ENCODE results near the gene ARHGEF4. TPM values are rescaled to one million over a fixed set of nuclear protein-coding genes. Genes with fewer than 3 reads are reported as not detected.

Gene ARHGEF4
- total and polyA plus RNA-seq, 8 donors = 16.3 to 58.2 (median 19.8) TPM

- Histone ChIP-seq H3K9me3 (no peaks in the 10 kb centered on the region), H3K4me1 (peaks cover 0 to 10% (median 0%) of the 10 kb centered on the region in 3 donors), H3K36me3 (no peaks in the 10 kb centered on the region), H3K27ac (peak overlapping the region in 1 of 4 donors; percentile 78), H3K4me3 (peak overlapping the region in 1 of 4 donors; percentile 83), H3K27me3 (no peaks in the 10 kb centered on the region)
- intact Hi-C loops (cut with DNase I) = no loop called here
- DNase-seq (peak in 1 of 6 donors; percentile 34), FAIRE-seq (no peak), ATAC-seq (no peak)
- no peak for TF ChIP-seq CTCF (IDR thresholded peaks at IDR 0.05)
- WGBS, 2 donors = 89 to 91% methylated on average over 7 of the region's 7 CpGs
These were observed 1.0 kb upstream of the ARHGEF4 start for GRCh38 chr2:130835766-130836015.

- peak overlapping the region; percentile 32 to 74 (median 62) for H3K27ac ChIP-seq
- H3K4me3 ChIP-seq = peak overlapping the region; percentile 63 to 83 (median 70)
- H3K27me3 ChIP-seq = no peaks in the 10 kb centered on the region
- 2 to 3% methylated on average over 38 to 53 of the region's 53 CpGs for WGBS, 2 donors
- DNase-seq = peak in 4 of 6 donors; percentile 37 to 85 (median 51)
- intact Hi-C loops (cut with DNase I) = no loop called here
- peaks cover 0 to 10% (median 0%) of the 10 kb centered on the region in 3 donors for H3K4me1 ChIP-seq
- no peak for FAIRE-seq
- peak; percentile 29 to 49 (median 37) for ATAC-seq
- H3K9me3 ChIP-seq = no peaks in the 10 kb centered on the region
- no peak for TF ChIP-seq CTCF (IDR thresholded peaks at IDR 0.05)
- no peaks in the 10 kb centered on the region for H3K36me3 ChIP-seq
These were observed 579 bp downstream of the ARHGEF4 start for GRCh38 chr2:130837175-130837810.

GRCh38 chr2:130837811-130838565, 1.3 kb downstream of the ARHGEF4 start:
- intact Hi-C loops (cut with DNase I) = no loop called here
- DNase-seq (peak; percentile 71 to 91 (median 83)), FAIRE-seq (no peak), ATAC-seq (peak; percentile 53 to 74 (median 70))
- TF ChIP-seq CTCF (IDR thresholded peaks at IDR 0.05) = no peak
- H3K9me3 ChIP-seq = no peaks in the 10 kb centered on the region
- H3K36me3 ChIP-seq = no peaks in the 10 kb centered on the region
- 44 to 47% methylated on average over 28 of the region's 28 CpGs for WGBS, 2 donors
- peak overlapping the region; percentile 63 to 83 (median 70) for H3K4me3 ChIP-seq
- peak overlapping the region; percentile 32 to 74 (median 62) for H3K27ac ChIP-seq
- H3K4me1 ChIP-seq = peaks cover 0 to 10% (median 0%) of the 10 kb centered on the region in 3 donors
- no peaks in the 10 kb centered on the region for H3K27me3 ChIP-seq

GRCh38 chr2:130839011-130839780, 2.5 kb downstream of the ARHGEF4 start:
- Histone ChIP-seq H3K4me3 (no peak overlapping the region), H3K36me3 (no peaks in the 10 kb centered on the region), H3K27ac (no peak overlapping the region), H3K27me3 (no peaks in the 10 kb centered on the region), H3K9me3 (no peaks in the 10 kb centered on the region), H3K4me1 (peaks cover 0 to 9% (median 0%) of the 10 kb centered on the region in 3 donors)
- WGBS, 2 donors = 83 to 88% methylated on average over 16 of the region's 16 CpGs
- intact Hi-C loops (cut with DNase I) = no loop called here
- TF ChIP-seq CTCF (IDR thresholded peaks at IDR 0.05) = no peak
- ATAC-seq = no peak
- DNase-seq = peak in 1 of 6 donors; percentile 45
- FAIRE-seq = no peak
